ENCODE measurements around the gene PLCH2. TPM values are rescaled to one million over a fixed set of nuclear protein-coding genes. Genes with fewer than 3 reads are reported as not detected.

PLCH2 gene
- total RNA-seq, 4 donors from 2014 or later = 83.3 to 324 (median 130) TPM

GRCh38 chr1:2520806-2521205 is 44.7 kb downstream of the PLCH2 start:
- Histone ChIP-seq H3K4me3 (no peak overlapping the region), H3K9me3 (no peaks in the 10 kb centered on the region), H3K4me1 (peaks cover 28% of the 10 kb centered on the region), H3K27ac (no peak overlapping the region), H3K36me3 (peaks cover 61% of the 10 kb centered on the region), H3K27me3 (no peaks in the 10 kb centered on the region)
- DNase-seq (ENCODE audit: low spot score in 2 of 2) = no peak
- 91% methylated on average over 15 of the region's 21 CpGs for WGBS
- no peak for TF ChIP-seq EP300 (IDR thresholded peaks at IDR 0.05)
- no peak for TF ChIP-seq POLR2AphosphoS5 (IDR thresholded peaks at IDR 0.05)
- no peak for TF ChIP-seq POLR2A (IDR thresholded peaks at IDR 0.05)
- TF ChIP-seq, protein P1, sequence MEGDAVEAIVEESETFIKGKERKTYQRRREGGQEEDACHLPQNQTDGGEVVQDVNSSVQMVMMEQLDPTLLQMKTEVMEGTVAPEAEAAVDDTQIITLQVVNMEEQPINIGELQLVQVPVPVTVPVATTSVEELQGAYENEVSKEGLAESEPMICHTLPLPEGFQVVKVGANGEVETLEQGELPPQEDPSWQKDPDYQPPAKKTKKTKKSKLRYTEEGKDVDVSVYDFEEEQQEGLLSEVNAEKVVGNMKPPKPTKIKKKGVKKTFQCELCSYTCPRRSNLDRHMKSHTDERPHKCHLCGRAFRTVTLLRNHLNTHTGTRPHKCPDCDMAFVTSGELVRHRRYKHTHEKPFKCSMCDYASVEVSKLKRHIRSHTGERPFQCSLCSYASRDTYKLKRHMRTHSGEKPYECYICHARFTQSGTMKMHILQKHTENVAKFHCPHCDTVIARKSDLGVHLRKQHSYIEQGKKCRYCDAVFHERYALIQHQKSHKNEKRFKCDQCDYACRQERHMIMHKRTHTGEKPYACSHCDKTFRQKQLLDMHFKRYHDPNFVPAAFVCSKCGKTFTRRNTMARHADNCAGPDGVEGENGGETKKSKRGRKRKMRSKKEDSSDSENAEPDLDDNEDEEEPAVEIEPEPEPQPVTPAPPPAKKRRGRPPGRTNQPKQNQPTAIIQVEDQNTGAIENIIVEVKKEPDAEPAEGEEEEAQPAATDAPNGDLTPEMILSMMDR (IDR thresholded peaks at IDR 0.05) = no peak

DNA sequence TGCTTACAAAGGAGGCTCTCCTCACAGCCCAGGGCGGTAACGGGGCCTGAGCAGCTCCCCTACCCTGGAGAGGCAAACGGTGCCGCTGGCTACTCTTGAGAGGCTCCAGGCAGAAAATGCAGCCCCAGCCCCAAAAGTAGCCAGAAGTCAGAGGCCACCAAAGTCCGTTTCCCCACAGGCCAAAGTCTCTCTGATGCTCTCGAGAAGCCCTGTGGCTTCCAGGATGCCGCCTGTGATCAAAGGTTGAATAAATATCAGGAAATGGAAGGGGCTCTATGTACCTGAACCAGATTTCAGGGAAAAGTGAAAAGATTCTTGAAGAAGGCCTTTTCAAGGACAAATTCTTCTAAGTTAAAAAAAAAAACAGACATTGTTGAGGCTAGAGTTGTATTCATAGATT is 46.1 kb downstream of the PLCH2 start:
- peaks cover 37% of the 10 kb centered on the region for H3K4me1 ChIP-seq
- H3K27ac ChIP-seq = no peak overlapping the region
- no peak overlapping the region for H3K4me3 ChIP-seq
- WGBS = 88% methylated on average over 7 of the region's 7 CpGs
- no peak for DNase-seq (ENCODE audit: low spot score in 2 of 2)
- no peaks in the 10 kb centered on the region for H3K9me3 ChIP-seq
- no peaks in the 10 kb centered on the region for H3K27me3 ChIP-seq
- TF ChIP-seq POLR2AphosphoS5 (IDR thresholded peaks at IDR 0.05) (no peak), POLR2A (IDR thresholded peaks at IDR 0.05) (no peak), EP300 (IDR thresholded peaks at IDR 0.05) (no peak)
- TF ChIP-seq, protein P1 (IDR thresholded peaks at IDR 0.05) = no peak
- H3K36me3 ChIP-seq = peaks cover 47% of the 10 kb centered on the region

GRCh38 chr1:2523191-2523890 is 47.3 kb downstream of the PLCH2 start:
- Histone ChIP-seq H3K9me3 (no peaks in the 10 kb centered on the region), H3K4me3 (no peak overlapping the region), H3K27me3 (no peaks in the 10 kb centered on the region), H3K4me1 (peaks cover 48% of the 10 kb centered on the region), H3K36me3 (peaks cover 35% of the 10 kb centered on the region), H3K27ac (no peak overlapping the region)
- 71% methylated on average over 27 of the region's 32 CpGs for WGBS
- no peak for DNase-seq (ENCODE audit: low spot score in 2 of 2)
- TF ChIP-seq, protein P1 (IDR thresholded peaks at IDR 0.05) = no peak
- TF ChIP-seq POLR2A (IDR thresholded peaks at IDR 0.05) (no peak), POLR2AphosphoS5 (IDR thresholded peaks at IDR 0.05) (no peak), EP300 (IDR thresholded peaks at IDR 0.05) (no peak)

DNA sequence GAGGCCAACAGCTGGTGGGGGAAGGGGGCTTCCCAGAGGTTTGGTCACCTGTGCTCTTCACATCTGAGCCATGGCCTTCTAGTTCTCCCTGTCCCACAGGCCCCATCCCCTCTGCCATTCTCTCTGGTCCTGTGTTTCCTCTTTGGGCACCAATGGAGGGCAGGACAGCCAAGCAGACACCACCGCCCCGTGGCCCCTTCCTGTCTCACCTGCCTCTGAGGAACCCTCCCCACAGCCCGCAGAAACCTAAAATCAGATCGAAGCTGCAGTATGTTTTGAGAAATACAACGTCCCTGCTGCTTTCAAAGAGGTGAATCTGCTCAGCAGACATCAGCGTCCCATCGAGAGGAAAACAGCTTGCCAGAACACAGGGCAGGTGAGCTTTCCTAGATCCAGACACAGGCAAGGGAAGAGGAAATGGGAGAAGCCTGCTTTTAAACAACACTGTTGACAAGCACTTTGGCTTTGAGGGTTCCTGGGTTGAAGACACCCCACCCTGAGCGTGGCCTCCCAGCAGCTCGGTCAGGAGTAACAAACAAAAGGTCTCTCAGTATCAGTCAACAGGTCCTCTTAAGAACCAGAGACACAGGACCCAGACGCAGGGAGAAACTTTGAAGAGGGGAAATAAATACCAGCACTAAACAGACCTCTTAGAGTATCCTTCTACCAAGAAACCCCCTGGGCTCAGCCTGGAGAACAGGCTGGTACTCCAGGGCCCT is 48.0 kb downstream of the PLCH2 start:
- WGBS = 83% methylated on average over 10 of the region's 10 CpGs
- Histone ChIP-seq H3K4me1 (peaks cover 55% of the 10 kb centered on the region), H3K36me3 (peaks cover 28% of the 10 kb centered on the region), H3K9me3 (no peaks in the 10 kb centered on the region), H3K4me3 (no peak overlapping the region), H3K27me3 (no peaks in the 10 kb centered on the region), H3K27ac (no peak overlapping the region)
- no peak for DNase-seq (ENCODE audit: low spot score in 2 of 2)
- TF ChIP-seq EP300 (IDR thresholded peaks at IDR 0.05) (no peak), POLR2A (IDR thresholded peaks at IDR 0.05) (no peak), POLR2AphosphoS5 (IDR thresholded peaks at IDR 0.05) (no peak)
- TF ChIP-seq, protein P1 (IDR thresholded peaks at IDR 0.05) = no peak

- Histone ChIP-seq H3K4me3 (peak overlapping the region; percentile 58), H3K4me1 (peaks cover 70% of the 10 kb centered on the region), H3K36me3 (peaks cover 13% of the 10 kb centered on the region), H3K9me3 (no peaks in the 10 kb centered on the region), H3K27me3 (peaks cover 6% of the 10 kb centered on the region), H3K27ac (no peak overlapping the region)
- WGBS = 4% methylated on average over 17 of the region's 20 CpGs
- no peak for TF ChIP-seq POLR2A (IDR thresholded peaks at IDR 0.05)
- TF ChIP-seq POLR2AphosphoS5 (IDR thresholded peaks at IDR 0.05) = no peak
- no peak for TF ChIP-seq EP300 (IDR thresholded peaks at IDR 0.05)
- TF ChIP-seq, protein P1 (IDR thresholded peaks at IDR 0.05) = no peak
- DNase-seq (ENCODE audit: low spot score in 2 of 2) = no peak
These were observed 49.5 kb downstream of the PLCH2 start for GRCh38 chr1:2525572-2525919.
